ENCODE data around the gene SUPT6H.
"Not testable (repeated sequence)": the region's sequence is repeated elsewhere in the genome, so short reads cannot be mapped to it uniquely, and the experiment has no call there.

Gene SUPT6H

GRCh38 chr17:28714281-28714680, 52.3 kb downstream of the SUPT6H start:
- TF ChIP-seq POLR2A (IDR thresholded peaks at IDR 0.05; ENCODE audit: low read depth, low read length) (no peak), TAF1 (IDR thresholded peaks at IDR 0.05; ENCODE audit: borderline replicate concordance, low read depth, low read length) (no peak), POLR2AphosphoS5 (IDR thresholded peaks at IDR 0.05; ENCODE audit: low read depth, low read length) (no peak)
- FAIRE-seq (no peak), DNase-seq (ENCODE audit: insufficient read length) (no peak)

DNA sequence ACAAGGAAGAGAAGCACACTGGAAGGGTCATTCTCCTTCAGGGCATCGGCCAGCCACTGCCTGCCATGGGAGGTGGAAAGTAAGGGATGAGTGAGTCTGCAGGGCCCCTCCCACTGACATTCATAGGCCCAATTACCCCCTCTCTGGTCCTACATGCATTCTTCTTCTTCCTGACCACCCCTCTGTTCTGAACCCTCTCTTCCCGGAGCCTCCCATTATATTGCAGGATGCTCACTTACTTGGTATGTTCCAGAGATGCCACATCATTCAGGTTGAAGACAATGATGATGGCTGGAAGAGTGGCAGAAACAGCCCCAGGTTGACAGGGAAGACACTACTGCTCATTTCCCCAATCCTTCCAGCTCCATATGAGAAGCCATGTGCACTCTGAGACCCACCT, 53.2 kb downstream of the SUPT6H start:
- no peak for FAIRE-seq
- no peak for DNase-seq (ENCODE audit: insufficient read length)
- TF ChIP-seq POLR2AphosphoS5 (IDR thresholded peaks at IDR 0.05; ENCODE audit: low read depth, low read length): no peak
- TF ChIP-seq TAF1 (IDR thresholded peaks at IDR 0.05; ENCODE audit: borderline replicate concordance, low read depth, low read length): no peak
- TF ChIP-seq POLR2A (IDR thresholded peaks at IDR 0.05; ENCODE audit: low read depth, low read length): no peak

GRCh38 chr17:28716740-28717577, 55.0 kb downstream of the SUPT6H start:
- TF ChIP-seq TAF1 (IDR thresholded peaks at IDR 0.05; ENCODE audit: borderline replicate concordance, low read depth, low read length) (no peak), POLR2AphosphoS5 (IDR thresholded peaks at IDR 0.05; ENCODE audit: low read depth, low read length) (no peak), POLR2A (IDR thresholded peaks at IDR 0.05; ENCODE audit: low read depth, low read length) (no peak)
- FAIRE-seq (no peak), DNase-seq (ENCODE audit: insufficient read length) (no peak)

DNA sequence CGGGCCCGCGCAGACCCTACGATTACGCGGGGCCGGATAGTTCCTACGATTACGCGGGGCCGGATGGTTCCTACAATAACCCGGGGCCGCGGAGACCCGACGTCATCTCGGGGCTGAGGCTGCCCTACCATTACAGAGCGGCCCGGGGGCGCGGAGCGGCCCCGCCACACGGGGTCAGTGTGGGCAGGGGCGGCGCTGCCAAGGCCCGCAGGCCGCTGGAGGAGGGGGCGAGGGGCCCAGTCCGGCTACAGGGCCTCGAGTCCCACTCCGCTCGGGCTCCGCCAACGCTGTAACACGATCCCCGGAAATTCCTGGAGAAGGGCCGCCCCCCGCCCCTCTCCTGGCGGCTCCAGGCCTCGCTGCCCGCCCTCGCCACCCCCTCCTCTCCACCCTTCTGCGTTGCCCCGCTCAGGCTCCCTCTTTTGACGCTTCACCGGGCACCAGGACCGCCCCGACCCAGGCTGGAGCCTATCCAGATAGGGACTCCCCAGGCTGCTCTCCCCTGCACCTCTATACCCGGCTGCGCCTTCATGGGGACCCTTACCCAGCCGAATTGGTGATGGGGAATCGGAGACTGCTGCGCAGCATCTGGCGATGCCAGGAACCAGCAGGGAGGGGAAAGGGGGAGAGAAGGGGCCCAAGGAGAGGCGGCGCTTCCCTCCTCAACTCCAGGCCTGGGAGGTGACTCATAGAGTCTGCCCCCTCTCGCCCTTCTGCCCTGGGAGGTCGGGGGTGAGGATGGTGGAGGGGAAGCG, 55.8 kb downstream of the SUPT6H start, which contains the start of gene RAB34:
Gene RAB34 (minus strand): TSS at position 291 of the 755 bp plus-strand sequence. CDS start 602 bp downstream, outside the sequence.
- DNase-seq (ENCODE audit: insufficient read length): no peak
- no peak for TF ChIP-seq TAF1 (IDR thresholded peaks at IDR 0.05; ENCODE audit: borderline replicate concordance, low read depth, low read length)
- no peak for TF ChIP-seq POLR2AphosphoS5 (IDR thresholded peaks at IDR 0.05; ENCODE audit: low read depth, low read length)
- no peak for TF ChIP-seq POLR2A (IDR thresholded peaks at IDR 0.05; ENCODE audit: low read depth, low read length)
- no peak for FAIRE-seq

DNA sequence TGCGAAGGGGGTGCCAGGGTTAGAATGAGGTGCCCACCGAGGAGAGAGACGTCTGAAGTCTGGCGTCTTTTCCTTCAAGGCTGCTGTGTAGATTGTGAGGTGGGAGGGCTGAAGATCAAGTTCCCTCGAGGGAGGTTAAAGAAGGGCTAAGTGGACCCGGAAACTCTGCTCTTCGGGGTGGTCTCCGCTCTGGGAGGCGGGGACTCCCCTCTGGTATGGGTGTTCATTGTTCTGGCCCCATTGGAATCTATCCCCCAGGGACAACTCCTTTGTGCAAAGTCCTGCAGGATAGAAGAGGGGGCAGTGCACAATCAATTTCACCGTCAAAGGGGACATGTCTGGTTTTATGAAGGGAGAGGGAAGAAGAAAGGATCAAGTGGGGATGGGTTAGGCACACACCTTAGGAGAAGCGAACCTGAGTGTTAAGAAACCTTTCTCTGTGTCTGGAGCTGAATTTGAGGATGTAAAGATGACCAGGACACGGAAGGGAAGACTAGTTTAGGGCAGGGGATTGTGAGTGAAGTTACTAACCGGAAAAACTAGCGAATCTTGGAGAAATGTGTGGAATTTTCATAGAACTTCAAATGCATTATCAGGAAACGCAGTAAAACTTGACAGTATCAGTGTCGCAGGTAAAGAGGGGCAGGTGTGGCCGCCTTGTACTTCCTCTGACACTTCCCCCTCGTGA, 56.5 kb downstream of the SUPT6H start:
- no peak for TF ChIP-seq TAF1 (IDR thresholded peaks at IDR 0.05; ENCODE audit: borderline replicate concordance, low read depth, low read length)
- TF ChIP-seq POLR2AphosphoS5 (IDR thresholded peaks at IDR 0.05; ENCODE audit: low read depth, low read length): no peak
- no peak for TF ChIP-seq POLR2A (IDR thresholded peaks at IDR 0.05; ENCODE audit: low read depth, low read length)
- FAIRE-seq: peak; percentile 61
- no peak for DNase-seq (ENCODE audit: insufficient read length)

- no peak for DNase-seq (ENCODE audit: insufficient read length)
- peak; percentile 50 for FAIRE-seq
- no peak for TF ChIP-seq POLR2AphosphoS5 (IDR thresholded peaks at IDR 0.05; ENCODE audit: low read depth, low read length)
- TF ChIP-seq TAF1 (IDR thresholded peaks at IDR 0.05; ENCODE audit: borderline replicate concordance, low read depth, low read length): no peak
- no peak for TF ChIP-seq POLR2A (IDR thresholded peaks at IDR 0.05; ENCODE audit: low read depth, low read length)
Observed at GRCh38 chr17:28719021-28719433, 57.0 kb downstream of the SUPT6H start.

- DNase-seq (ENCODE audit: insufficient read length): no peak
- no peak for FAIRE-seq
- no peak for TF ChIP-seq POLR2AphosphoS5 (IDR thresholded peaks at IDR 0.05; ENCODE audit: low read depth, low read length)
- TF ChIP-seq TAF1 (IDR thresholded peaks at IDR 0.05; ENCODE audit: borderline replicate concordance, low read depth, low read length): no peak
- TF ChIP-seq POLR2A (IDR thresholded peaks at IDR 0.05; ENCODE audit: low read depth, low read length): peak; percentile 62; the same call in 1 of the 2 replicates
Observed at GRCh38 chr17:28720247-28720996, 58.4 kb downstream of the SUPT6H start.

DNA sequence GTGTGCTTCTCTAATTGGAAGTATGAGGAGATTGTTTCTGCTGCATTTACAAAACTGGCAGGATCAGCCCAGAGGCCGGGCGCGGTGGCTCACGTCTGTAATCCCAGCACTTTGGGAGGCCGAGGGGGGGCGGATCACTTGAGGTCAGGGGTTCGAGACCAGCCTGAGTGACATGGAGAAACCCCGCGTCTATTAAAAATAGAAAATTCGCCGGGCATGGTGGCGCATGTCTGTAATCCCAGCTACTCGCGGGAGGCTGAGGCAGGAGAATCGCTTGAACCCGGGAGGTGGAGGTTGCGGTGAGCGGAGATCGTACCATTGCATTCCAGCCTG, 59.0 kb downstream of the SUPT6H start:
- FAIRE-seq; DNase-seq (ENCODE audit: insufficient read length): not testable (repeated sequence)

DNA sequence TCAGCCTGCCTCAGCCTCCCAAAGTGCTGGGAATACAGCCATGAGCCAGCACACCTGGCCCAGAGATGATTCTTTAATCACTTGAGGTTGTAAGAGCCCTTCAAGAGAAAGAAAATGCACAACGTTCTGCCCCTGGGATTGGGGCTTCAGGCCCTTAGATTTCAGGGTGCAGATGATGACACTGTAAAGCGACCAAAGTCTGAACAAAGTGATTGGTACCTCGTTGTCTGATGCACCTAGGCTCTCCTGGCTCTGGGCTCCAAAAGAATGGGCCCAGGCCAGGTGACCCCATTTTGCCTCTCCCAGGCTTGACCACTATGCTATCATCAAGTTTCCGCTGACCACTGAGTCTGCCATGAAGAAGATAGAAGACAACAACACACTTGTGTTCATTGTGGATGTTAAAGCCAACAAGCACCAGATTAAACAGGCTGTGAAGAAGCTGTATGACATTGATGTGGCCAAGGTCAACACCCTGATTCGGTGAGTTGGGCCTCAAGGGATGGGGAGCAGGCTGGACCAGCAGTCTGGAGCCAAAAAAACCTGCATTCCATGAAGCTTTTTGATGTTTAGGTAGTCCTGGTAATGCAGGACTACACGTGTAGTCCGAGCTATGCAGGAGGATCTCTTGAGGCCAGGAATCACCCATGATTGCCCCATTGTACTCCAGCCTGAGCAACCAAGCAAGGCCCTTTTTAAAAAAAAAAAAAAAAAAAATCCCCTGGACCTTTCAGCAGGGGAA, 60.6 kb downstream of the SUPT6H start:
- FAIRE-seq (no peak), DNase-seq (ENCODE audit: insufficient read length) (no peak)
- TF ChIP-seq POLR2AphosphoS5 (IDR thresholded peaks at IDR 0.05; ENCODE audit: low read depth, low read length): peak; percentile 68; the same call in 1 of the 2 replicates
- TF ChIP-seq TAF1 (IDR thresholded peaks at IDR 0.05; ENCODE audit: borderline replicate concordance, low read depth, low read length): no peak
- no peak for TF ChIP-seq POLR2A (IDR thresholded peaks at IDR 0.05; ENCODE audit: low read depth, low read length)

DNA sequence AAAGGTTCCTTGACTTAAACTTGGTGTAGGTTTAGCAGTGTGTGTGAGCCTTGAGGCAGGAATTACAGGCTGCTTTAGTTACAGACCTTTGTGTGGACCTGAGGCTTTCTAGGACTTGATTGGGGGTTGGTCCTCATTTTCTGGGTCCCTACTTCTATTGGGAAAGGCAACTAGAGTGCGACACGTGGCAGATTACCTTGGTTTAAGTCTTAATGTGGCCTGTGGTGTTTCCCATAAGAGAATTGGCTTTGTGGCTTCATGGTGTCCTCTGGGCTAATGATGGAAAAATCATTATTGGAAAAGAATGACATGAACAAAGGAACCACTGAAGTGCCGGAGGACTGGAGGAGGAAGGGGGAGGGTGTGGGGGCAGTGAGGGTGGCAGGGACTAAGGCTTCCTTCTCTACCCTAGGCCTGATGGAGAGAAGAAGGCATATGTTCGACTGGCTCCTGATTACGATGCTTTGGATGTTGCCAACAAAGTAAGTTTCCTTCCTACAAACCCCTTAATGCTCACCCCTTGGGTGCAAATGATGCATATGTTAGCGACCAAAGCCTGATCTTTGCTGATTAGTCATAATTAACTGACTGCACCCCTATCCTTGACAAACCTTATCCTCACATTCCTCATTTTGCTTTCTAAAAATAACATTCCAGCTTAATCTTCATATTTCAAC, 61.3 kb downstream of the SUPT6H start:
- TF ChIP-seq TAF1 (IDR thresholded peaks at IDR 0.05; ENCODE audit: borderline replicate concordance, low read depth, low read length): no peak
- TF ChIP-seq POLR2AphosphoS5 (IDR thresholded peaks at IDR 0.05; ENCODE audit: low read depth, low read length): no peak
- no peak for TF ChIP-seq POLR2A (IDR thresholded peaks at IDR 0.05; ENCODE audit: low read depth, low read length)
- DNase-seq (ENCODE audit: insufficient read length) (no peak), FAIRE-seq (no peak)

Measured in GM12892 (cell line).